Breast epithelium (tissue), 4 donors: Measurements from ENCODE around the gene CBR1. TPM values are rescaled to one million over a fixed set of nuclear protein-coding genes. Genes with fewer than 3 reads are reported as not detected.

Experiments used
- DNase-seq, 2 donors: peaks; one replicate each; pipeline ENCODE4 v3.0.0-alpha.2; 2019; ENCODE audit warnings: low spot score in 2 of 2
- H3K27ac ChIP-seq, 2 donors: fragments of 200-600 bp; sonication (generic) in 1 of 2; one replicate each; pipeline ENCODE4 v1.5.1; 2016 to 2019; ENCODE audit warnings: mild to moderate bottlenecking in 1 of 2
- H3K27me3 ChIP-seq, 2 donors: fragments of 200-600 bp; sonication (generic) in 1 of 2; one replicate each; pipeline versions ENCODE4 v1.5.1 to v1.6.0; 2017 to 2019; ENCODE audit warnings: control low read depth in 1 of 2, mild to moderate bottlenecking in 1 of 2
- H3K36me3 ChIP-seq: fragments of 200-600 bp; one replicate; pipeline ENCODE4 v1.5.1; 2019
- H3K4me1 ChIP-seq, 2 donors: fragments of 200-600 bp; sonication (generic); one replicate each; pipeline ENCODE4 v1.5.1; 2016 to 2019; ENCODE audit warnings: control low read depth in 1 of 2
- H3K4me3 ChIP-seq, 3 donors: fragments of 200-600 bp; sonication (generic); 1 replicate in 2 of 3; 2 replicates in 1 of 3; pipeline ENCODE4 v1.5.1; 2016 to 2019; ENCODE audit warnings: mild to moderate bottlenecking in 3 of 3, moderate library complexity in 2 of 3
- H3K9me3 ChIP-seq, 2 donors: fragments of 200-600 bp; sonication (generic) in 1 of 2; one replicate each; pipeline ENCODE4 v1.5.1; 2016 to 2019; ENCODE audit warnings: control low read depth in 1 of 2
- CTCF ChIP-seq, 3 donors: fragments of 450-650 bp; IDR thresholded peaks; one replicate each; pipeline ENCODE4 v1.5.1; 2016 to 2017; ENCODE audit warnings: antibody characterized with exemption in 3 of 3, mild to moderate bottlenecking in 3 of 3, moderate library complexity in 3 of 3
- POLR2A ChIP-seq: fragments of 450-650 bp; IDR thresholded peaks from one replicate; pipeline ENCODE4 v1.6.1; 2016; ENCODE audit warnings: antibody characterized with exemption, mild to moderate bottlenecking, moderate library complexity
- POLR2AphosphoS5 ChIP-seq, 3 donors: sonication (generic); formaldehyde crosslinking; IDR thresholded peaks; one replicate each; pipeline ENCODE4 v1.6.1; 2017; ENCODE audit warnings: antibody characterized with exemption in 3 of 3
- intact Hi-C: fragments of 100-400 bp; cut with DNase I; formaldehyde crosslinking; loops from one replicate; pipeline ENCODE4 v1.15.1; 2023; ENCODE audit warnings: low total_unique reads
- total RNA-seq, 3 donors: library from RNA; depleted of rRNA; stranded (reverse); fragments of >200 nt; gene quantifications; one replicate each; pipeline ENCODE4 v1.1.0, GENCODE V29; 2016

The CBR1 gene
- total RNA-seq, 3 donors from 2014 or later = 79.5 to 104 (median 85.5) TPM

GRCh38 chr21:36032647-36033406 is 37.0 kb upstream of the CBR1 start:
- TF ChIP-seq CTCF (IDR thresholded peaks at IDR 0.05) (no peak), POLR2A (no peak), POLR2AphosphoS5 (IDR thresholded peaks at IDR 0.05) (no peak)
- intact Hi-C loops = no loop called here

GRCh38 chr21:36034211-36034913 is 35.5 kb upstream of the CBR1 start:
- Histone ChIP-seq H3K36me3 (no peaks in the 10 kb centered on the region), H3K27me3 (no peaks in the 10 kb centered on the region), H3K4me3 (no peak overlapping the region), H3K4me1 (no peaks in the 10 kb centered on the region), H3K27ac (no peak overlapping the region), H3K9me3 (no peaks in the 10 kb centered on the region)
- DNase-seq = no peak
- TF ChIP-seq POLR2A = no peak
- TF ChIP-seq CTCF (IDR thresholded peaks at IDR 0.05) = no peak
- no peak for TF ChIP-seq POLR2AphosphoS5 (IDR thresholded peaks at IDR 0.05)
- intact Hi-C loops = no loop called here

More at GRCh38 chr21:36032647-36033406, 37.0 kb upstream of the CBR1 start:
- H3K27ac ChIP-seq = no peak overlapping the region
- no peak overlapping the region for H3K4me3 ChIP-seq
- H3K36me3 ChIP-seq = no peaks in the 10 kb centered on the region
- H3K4me1 ChIP-seq = no peaks in the 10 kb centered on the region
- no peak for DNase-seq
- no peaks in the 10 kb centered on the region for H3K9me3 ChIP-seq
- H3K27me3 ChIP-seq = no peaks in the 10 kb centered on the region

GRCh38 chr21:36035381-36035791 is 34.4 kb upstream of the CBR1 start:
- no peaks in the 10 kb centered on the region for H3K9me3 ChIP-seq
- no peaks in the 10 kb centered on the region for H3K4me1 ChIP-seq
- H3K4me3 ChIP-seq = no peak overlapping the region
- TF ChIP-seq POLR2AphosphoS5 (IDR thresholded peaks at IDR 0.05) (no peak), CTCF (IDR thresholded peaks at IDR 0.05) (no peak), POLR2A (no peak)
- no peaks in the 10 kb centered on the region for H3K27me3 ChIP-seq
- no peaks in the 10 kb centered on the region for H3K36me3 ChIP-seq
- DNase-seq = no peak
- intact Hi-C loops = no loop called here
- no peak overlapping the region for H3K27ac ChIP-seq

- TF ChIP-seq POLR2A (no peak), CTCF (IDR thresholded peaks at IDR 0.05) (no peak), POLR2AphosphoS5 (IDR thresholded peaks at IDR 0.05) (no peak)
- H3K27me3 ChIP-seq = no peaks in the 10 kb centered on the region
- intact Hi-C loops = no loop called here
- no peaks in the 10 kb centered on the region for H3K9me3 ChIP-seq
- H3K27ac ChIP-seq = no peak overlapping the region
- H3K36me3 ChIP-seq = peaks cover 4% of the 10 kb centered on the region
- H3K4me1 ChIP-seq = no peaks in the 10 kb centered on the region
- DNase-seq = no peak
- no peak overlapping the region for H3K4me3 ChIP-seq
These were observed 30.9 kb upstream of the CBR1 start for GRCh38 chr21:36038701-36039497.
